GM12891 (cell line): ENCODE results near the gene TRMU.
"Not testable (repeated sequence)": the region's sequence is repeated elsewhere in the genome, so short reads cannot be mapped to it uniquely, and the experiment has no call there.

Experiments
- DNase-seq: peaks from one replicate; pipeline ENCODE4 v3.0.0; 2011; ENCODE audit warnings: low spot score; ENCODE audit not compliant: insufficient read length
- FAIRE-seq: peaks from 2 replicates; lab custom pipeline; 2011; peaks lifted over from hg19 to GRCh38; lab: Jason Lieb, UNC
- PAX5 ChIP-seq: IDR thresholded peaks from 2 replicates; pipeline ENCODE4 v1.6.1; 2011; ENCODE audit warnings: low read length, moderate library complexity, mild to moderate bottlenecking; ENCODE audit not compliant: insufficient read depth, severe bottlenecking
- POLR2A ChIP-seq: IDR thresholded peaks from 2 replicates; pipeline ENCODE4 v1.6.1; 2011; ENCODE audit warnings: low read depth, low read length, control low read depth
- POLR2AphosphoS5 ChIP-seq: IDR thresholded peaks from 2 replicates; pipeline ENCODE4 v1.6.1; 2011; ENCODE audit warnings: low read depth, low read length, control low read depth
- POU2F2 ChIP-seq: IDR thresholded peaks from 2 replicates; pipeline ENCODE4 v1.6.1; 2011; ENCODE audit warnings: low read depth, mild to moderate bottlenecking, control low read depth, low read length, moderate library complexity
- SPI1 ChIP-seq: IDR thresholded peaks from 2 replicates; pipeline ENCODE4 v1.6.1; 2011; ENCODE audit warnings: low read depth, low read length, control low read depth
- TAF1 ChIP-seq: IDR thresholded peaks from 2 replicates; pipeline ENCODE4 v1.6.1; 2011; ENCODE audit warnings: low read depth, low read length, control low read depth

Gene TRMU

GRCh38 chr22:46399251-46400024 is 63.9 kb downstream of the TRMU start:
- no peak for TF ChIP-seq TAF1
- TF ChIP-seq POLR2AphosphoS5: no peak
- no peak for TF ChIP-seq PAX5
- no peak for TF ChIP-seq SPI1
- TF ChIP-seq POLR2A: no peak
- no peak for TF ChIP-seq POU2F2
- FAIRE-seq (no peak), DNase-seq (no peak)

DNA sequence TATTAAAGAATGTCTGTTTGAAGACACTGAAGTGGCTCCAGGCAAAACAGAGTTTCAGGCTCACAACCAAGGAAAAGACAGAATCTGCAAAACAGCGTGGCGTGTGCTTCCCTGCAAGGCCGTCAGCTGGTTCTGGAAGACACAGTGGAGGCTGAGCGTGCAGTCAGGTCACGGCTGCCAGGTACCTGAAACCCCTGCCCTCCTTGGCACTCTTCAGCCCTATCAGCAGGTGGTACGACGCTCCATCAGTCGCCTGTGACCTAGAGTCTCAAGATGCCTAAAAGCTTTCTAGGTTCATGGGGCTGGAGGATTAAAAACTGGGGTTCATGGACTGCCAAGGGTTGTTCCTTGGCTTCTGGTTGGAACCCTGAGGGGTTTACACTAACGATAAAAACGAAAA is 65.9 kb downstream of the TRMU start:
- TF ChIP-seq POU2F2: no peak
- no peak for TF ChIP-seq PAX5
- no peak for TF ChIP-seq TAF1
- TF ChIP-seq POLR2AphosphoS5: no peak
- TF ChIP-seq POLR2A: no peak
- no peak for TF ChIP-seq SPI1
- DNase-seq (no peak), FAIRE-seq (no peak)

DNA sequence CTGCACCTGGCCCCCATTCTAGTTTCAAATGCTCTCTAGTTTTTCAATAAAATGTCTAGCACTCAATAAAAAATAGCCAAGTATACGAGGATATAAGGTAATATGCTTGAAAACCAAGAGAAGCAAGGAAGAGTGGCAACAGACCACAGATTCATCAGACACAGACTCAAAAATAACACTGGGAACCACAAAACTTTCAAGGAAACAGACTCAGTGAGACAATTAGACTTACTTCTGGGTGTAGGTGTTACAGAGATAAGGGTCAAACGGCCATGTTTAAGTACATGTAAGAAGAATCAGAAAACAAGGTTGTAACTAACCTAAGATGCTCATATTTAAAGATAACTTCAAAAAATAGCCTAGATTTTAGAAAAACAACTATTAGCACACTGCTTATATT is 67.0 kb downstream of the TRMU start:
- FAIRE-seq (no peak), DNase-seq (no peak)
- TF ChIP-seq POLR2AphosphoS5 (no peak), TAF1 (no peak), PAX5 (no peak), POLR2A (no peak), SPI1 (no peak), POU2F2 (no peak)

DNA sequence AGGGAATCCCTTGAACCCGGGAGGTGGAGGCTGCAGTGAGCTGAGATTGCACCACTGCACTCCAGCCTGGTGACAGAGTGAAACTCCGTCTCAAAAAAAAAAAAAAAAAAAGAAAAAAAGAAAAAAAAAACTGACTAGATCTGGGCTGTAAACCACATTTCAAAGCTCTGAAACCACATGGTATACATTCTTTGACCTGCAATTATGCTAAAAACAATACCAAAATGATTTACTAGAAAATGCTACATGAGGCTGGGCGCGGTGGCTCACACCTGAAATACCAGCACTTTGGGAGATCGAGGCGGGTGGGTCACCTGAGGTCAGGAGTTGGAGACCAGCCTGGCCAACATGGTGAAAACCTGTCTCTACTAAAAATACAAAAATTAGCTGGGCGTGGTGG is 68.4 kb downstream of the TRMU start:
- not testable (repeated sequence) for FAIRE-seq, DNase-seq

DNA sequence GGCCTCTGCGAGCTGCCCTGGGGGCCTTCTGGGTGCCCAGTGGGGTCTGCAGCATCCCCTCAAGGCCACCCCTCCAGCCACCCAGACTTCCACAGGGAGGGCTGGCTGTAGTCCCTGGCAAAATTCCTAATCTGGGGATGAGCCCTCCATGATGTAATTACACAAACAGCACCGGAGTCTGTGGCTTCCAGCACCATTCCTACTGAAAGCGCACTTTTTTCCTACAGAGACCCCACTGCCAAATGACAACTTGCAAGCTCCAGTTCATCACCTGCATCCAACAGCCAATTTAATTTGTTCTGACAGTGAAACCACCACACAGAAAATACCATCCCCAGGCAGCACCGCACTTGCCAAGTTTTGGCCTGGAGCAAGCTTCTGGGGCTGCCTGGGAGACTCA is 70.4 kb downstream of the TRMU start:
- DNase-seq (no peak), FAIRE-seq (no peak)
- TF ChIP-seq SPI1 (no peak), POLR2A (no peak), POU2F2 (no peak), TAF1 (no peak), POLR2AphosphoS5 (no peak)

GRCh38 chr22:46406349-46406748 is 70.8 kb downstream of the TRMU start:
- TF ChIP-seq POU2F2 (no peak), POLR2A (no peak), TAF1 (no peak), POLR2AphosphoS5 (no peak), PAX5 (no peak), SPI1 (no peak)
- FAIRE-seq: no peak
- DNase-seq: no peak

- no peak for FAIRE-seq
- no peak for TF ChIP-seq POLR2AphosphoS5
- no peak for TF ChIP-seq SPI1
- no peak for TF ChIP-seq PAX5
- TF ChIP-seq POU2F2: no peak
- TF ChIP-seq TAF1: no peak
- TF ChIP-seq POLR2A: no peak
- no peak for DNase-seq
Measured at GRCh38 chr22:46406791-46407190, 71.3 kb downstream of the TRMU start.
